NOMO-1 treated with DMSO at 0.1 percent for 48 hours (cell line): ENCODE measurements around the gene ANO7.

Experiments
- DNase-seq: peaks from one replicate; lab custom pipeline; 2025; ENCODE audit not compliant: unreplicated experiment; lab: John Stamatoyannopoulos, UW

Gene ANO7

DNA sequence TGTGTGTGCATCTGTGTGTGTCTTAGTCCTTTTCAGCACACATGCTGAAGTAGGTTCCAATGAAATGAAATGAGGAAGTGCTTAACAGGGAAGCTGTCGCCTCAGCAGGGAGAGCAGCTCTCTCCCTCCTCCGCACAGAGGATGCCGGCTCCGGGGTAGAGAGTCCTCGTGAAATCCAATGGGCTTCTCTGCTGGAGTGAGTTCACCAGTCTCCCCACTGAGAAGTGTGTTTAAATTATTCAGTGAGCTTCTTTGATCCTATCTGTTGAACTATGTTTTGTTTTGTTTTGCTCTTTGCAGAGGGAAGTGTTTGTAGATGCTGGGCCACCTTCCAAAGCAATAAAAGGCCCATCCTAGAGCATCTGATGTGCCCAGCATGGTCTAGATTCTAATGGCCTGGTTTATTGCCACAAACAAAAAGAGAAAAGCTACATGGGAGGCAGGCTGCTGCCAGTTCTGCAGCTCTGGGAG lies 31.5 kb upstream of the ANO7 start:
- peak; percentile 16 for DNase-seq

DNA sequence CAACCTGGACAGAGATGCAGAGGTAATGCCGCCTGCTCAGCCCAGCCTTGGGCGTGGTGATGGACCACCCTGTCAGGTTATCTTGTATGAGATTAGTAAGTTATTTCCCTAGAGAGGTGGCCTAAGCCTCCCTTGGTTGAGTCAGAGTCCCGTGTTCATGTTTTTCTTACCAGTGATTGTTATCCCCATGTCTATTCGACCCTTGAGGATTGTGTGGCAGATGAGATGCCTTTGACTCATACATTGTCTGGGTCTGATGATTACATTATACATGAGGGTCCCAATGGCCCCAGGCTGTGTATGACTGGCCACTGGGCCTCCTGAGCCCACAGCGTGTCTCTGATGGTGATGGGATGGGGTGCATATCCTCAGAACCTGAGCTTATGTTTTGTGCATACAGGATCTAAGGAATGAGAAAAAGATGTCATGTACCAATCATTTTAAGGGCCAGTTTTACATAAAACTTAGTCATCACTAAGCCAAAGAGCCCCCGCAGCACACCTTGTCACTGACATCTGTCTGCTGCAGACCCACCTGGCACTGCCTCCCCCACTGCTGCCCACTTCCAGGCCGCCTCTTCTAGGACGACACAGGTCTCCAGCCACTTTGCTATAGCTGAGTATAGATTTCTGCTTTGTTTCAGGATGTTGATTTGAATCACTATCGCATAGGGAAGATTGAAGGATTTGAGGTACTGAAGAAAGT lies 30.5 kb upstream of the ANO7 start:
- DNase-seq, result no peak

GRCh38 chr2:241158546-241158900 lies 30.0 kb upstream of the ANO7 start:
- DNase-seq, result no peak

DNA sequence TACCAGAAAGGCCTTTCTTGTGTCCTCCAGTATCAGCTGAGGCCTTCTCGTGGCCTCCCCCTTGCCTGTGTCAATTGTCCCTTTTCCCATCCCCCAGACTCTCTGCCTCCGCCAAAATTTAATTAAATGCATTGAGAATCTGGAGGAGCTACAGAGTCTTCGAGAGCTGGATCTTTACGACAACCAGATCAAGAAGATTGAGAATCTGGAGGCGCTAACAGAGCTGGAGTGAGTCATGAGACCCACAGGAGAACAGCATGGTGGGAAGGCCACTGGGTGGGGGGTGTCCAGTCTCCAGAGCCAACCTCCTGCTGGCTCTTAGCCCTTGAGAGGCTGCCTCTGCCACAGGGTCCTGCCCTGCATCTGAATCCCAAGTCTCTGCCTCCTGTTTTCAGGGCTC lies 29.4 kb upstream of the ANO7 start:
- no peak for DNase-seq

GRCh38 chr2:241160318-241160717 lies 28.2 kb upstream of the ANO7 start:
- no peak for DNase-seq

DNA sequence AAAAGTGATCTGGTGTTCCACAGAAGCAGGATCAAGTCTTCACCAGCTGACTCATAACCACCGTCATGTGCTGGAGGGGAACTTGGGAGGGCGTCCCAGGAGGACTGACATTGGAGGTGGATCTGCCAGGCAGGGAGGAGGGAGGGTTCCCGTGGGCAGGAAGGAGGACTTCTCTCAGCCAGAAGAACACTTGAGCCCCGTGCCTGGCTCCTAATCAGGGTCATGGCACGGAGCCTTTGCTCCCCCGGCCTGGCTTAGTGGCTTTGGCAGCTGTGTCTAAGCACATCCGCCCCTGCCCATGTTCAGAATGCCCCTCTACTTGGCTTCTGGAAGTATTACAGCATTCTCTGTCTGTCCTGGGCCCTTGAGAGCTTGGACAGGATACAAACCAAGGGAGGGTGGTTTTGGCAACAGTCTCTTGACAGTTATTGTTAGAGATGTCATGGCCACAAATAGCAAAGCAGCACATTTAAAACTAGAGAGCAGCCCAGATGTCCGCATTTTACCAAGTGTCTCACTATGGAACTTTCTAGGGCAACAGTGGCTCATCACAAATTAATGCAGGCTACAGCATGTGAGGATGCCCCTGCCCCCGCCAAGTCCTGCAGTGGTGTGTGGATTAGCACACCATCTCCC lies 26.7 kb upstream of the ANO7 start:
- no peak for DNase-seq

- no peak for DNase-seq
These were observed 24.8 kb upstream of the ANO7 start for GRCh38 chr2:241163601-241164118.

DNA sequence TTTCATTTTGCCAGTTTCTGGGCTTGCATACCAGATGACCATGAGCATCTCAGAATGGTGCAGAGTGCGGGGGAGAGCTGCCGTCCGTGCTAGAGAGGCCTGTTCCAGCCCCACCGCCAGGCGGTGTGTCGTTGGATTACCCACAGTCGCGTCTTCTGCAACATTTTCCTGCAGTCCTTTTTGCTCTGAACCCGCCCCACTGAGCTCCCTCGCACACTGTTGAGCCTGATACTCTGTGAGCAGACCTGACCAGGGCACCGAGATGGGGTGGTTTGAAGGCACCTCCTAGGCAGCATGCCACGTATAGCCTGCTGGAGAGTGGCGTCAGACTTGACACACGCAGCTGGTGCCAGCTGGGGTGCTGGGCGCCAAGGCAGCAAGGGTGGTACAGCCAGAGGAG lies 20.1 kb upstream of the ANO7 start:
- DNase-seq, result no peak

DNA sequence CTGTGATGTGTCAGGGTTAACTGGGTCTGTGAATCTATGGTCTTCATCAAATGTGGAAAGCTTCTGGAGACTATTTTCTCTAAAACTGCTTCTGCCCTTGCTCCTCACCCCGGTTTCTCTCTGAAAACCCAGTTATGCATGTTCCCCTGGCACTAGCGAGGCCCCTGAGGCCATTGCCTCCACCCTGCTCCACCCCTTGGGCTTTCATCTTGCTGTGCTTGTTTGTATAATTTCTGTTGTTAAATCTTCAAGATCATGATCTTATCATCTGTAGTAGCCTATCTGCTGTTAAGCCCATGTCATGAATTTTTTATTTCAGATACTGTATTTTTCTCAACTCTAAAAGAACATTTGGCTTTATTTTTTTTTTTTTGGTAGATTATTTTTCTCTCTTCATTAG lies 14.9 kb upstream of the ANO7 start:
- no peak for DNase-seq

GRCh38 chr2:241177526-241178334 lies 10.7 kb upstream of the ANO7 start:
- DNase-seq, result no peak

GRCh38 chr2:241178961-241179360 lies 9.5 kb upstream of the ANO7 start:
- DNase-seq, result no peak

DNA sequence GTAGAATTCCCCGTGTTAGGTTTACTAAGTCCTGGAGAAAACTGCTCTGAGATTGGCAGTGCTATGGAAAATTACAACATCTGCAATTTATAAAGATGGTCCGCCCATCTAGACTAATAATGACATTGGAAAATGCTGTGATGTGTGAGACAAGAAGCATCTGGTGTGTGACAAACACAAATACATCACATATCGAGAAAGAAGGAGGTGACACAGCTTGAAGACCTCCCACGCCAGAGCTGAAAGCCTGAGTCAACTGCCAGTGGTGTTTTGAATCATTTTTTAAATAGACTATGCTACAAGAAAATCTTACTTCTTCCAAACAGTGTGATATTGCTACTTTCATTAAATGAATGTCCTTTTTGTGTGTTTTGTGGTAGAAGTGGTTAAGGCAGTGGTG lies 8.6 kb upstream of the ANO7 start:
- DNase-seq, result no peak

- no peak for DNase-seq
These were observed 8.0 kb upstream of the ANO7 start for GRCh38 chr2:241180495-241180894.

- no peak for DNase-seq
These were observed 6.4 kb upstream of the ANO7 start for GRCh38 chr2:241182126-241182525.

DNA sequence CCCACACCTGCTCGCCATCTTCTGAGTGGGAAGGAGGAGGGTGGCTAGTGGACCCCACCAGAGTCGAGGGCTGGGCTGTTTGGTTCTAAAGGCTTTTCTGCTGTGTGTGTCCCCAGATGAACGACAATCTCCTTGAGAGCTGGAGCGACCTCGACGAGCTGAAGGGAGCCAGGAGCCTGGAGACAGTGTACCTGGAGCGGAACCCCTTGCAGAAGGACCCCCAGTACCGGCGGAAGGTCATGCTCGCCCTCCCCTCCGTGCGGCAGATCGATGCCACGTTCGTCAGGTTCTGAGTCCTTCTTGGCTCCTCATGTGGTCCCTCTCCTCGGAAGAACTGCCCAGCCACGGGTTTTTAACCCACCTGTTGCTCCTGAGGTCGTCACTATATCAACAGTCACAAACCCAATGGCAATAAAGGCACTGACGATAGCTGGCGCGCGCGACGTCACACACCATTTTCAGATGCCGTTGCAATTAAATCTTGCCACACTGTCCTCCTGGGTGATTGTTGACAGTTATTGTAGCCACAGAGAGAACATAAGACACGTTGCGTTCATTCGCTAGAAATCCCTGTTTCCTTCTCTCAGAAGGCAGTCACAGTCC lies 5.8 kb upstream of the ANO7 start:
- DNase-seq, result no peak

- no peak for DNase-seq
These were observed 5.3 kb upstream of the ANO7 start for GRCh38 chr2:241183221-241183620.

- no peak for DNase-seq
These were observed 3.6 kb upstream of the ANO7 start for GRCh38 chr2:241184901-241185300.

GRCh38 chr2:241185961-241186360 lies 2.5 kb upstream of the ANO7 start:
- no peak for DNase-seq

GRCh38 chr2:241187101-241187917 lies 1.2 kb upstream of the ANO7 start:
- no peak for DNase-seq

DNA sequence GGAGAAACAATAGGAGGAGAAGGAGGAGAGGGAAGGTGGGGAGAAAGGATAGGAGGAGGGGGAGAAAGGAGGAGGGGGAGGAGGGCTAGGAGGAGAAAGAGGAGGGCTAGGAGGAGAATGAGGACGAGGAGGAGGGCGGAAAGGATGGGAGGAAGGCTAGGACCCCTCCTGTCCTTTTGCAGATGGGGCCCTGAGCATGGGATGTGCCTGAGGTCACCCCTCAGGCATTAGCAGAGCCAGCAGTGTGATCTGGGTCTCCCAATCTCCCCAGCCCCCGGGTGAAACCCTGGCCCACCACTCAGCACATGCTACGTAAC lies 601 bp upstream of the ANO7 start:
- no peak for DNase-seq
